Gastroesophageal sphincter (tissue), 2 donors: ENCODE measurements around the gene TMC7.

Experiments
- EP300 ChIP-seq: sonication (generic); formaldehyde crosslinking; IDR thresholded peaks from one replicate; pipeline ENCODE4 v1.6.1; 2017; ENCODE audit warnings: antibody characterized with exemption, mild to moderate bottlenecking
- POLR2A ChIP-seq, 2 donors: fragments of 450-650 bp; IDR thresholded peaks; one replicate each; pipeline ENCODE4 v1.6.1; 2017; ENCODE audit warnings: antibody characterized with exemption in 2 of 2, mild to moderate bottlenecking in 2 of 2, moderate library complexity in 1 of 2

DNA sequence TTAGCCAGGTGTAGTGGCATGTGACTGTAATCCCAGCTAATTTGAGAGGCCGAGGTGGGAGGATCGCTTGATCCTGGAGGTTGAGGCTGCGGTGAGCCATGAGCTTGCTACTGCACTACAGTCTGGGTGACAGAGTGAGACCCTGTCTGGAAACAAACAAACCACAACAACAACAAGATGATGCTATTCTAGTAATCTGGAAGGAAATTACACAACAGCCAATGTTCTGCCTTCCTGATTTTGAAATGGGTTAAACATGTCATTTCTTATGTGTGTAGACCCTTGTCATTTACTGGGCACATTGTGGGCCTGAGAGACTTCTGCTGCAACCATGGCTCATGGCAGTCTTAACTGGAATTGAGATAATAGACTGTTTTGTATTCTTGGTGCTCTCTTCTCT, 89.6 kb downstream of the TMC7 start:
- no peak for TF ChIP-seq POLR2A (IDR thresholded peaks at IDR 0.05)
- TF ChIP-seq EP300 = no peak
